ENCODE measurements around the gene KCNK10.

- TF ChIP-seq, protein P1, sequence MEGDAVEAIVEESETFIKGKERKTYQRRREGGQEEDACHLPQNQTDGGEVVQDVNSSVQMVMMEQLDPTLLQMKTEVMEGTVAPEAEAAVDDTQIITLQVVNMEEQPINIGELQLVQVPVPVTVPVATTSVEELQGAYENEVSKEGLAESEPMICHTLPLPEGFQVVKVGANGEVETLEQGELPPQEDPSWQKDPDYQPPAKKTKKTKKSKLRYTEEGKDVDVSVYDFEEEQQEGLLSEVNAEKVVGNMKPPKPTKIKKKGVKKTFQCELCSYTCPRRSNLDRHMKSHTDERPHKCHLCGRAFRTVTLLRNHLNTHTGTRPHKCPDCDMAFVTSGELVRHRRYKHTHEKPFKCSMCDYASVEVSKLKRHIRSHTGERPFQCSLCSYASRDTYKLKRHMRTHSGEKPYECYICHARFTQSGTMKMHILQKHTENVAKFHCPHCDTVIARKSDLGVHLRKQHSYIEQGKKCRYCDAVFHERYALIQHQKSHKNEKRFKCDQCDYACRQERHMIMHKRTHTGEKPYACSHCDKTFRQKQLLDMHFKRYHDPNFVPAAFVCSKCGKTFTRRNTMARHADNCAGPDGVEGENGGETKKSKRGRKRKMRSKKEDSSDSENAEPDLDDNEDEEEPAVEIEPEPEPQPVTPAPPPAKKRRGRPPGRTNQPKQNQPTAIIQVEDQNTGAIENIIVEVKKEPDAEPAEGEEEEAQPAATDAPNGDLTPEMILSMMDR (IDR thresholded peaks at IDR 0.05), result no peak
- TF ChIP-seq POLR2A (IDR thresholded peaks at IDR 0.05), result no peak
Measured at GRCh38 chr14:88184956-88185355, 138.1 kb downstream of the KCNK10 start.
